ENCODE measurements around the gene MYO10.

MYO10 gene

GRCh38 chr5:16701134-16702099, 234.7 kb downstream of the MYO10 start:
- DNase-seq, result no peak

- DNase-seq, result no peak
These were observed 236.0 kb downstream of the MYO10 start for GRCh38 chr5:16700081-16700480.

- DNase-seq, result no peak
These were observed 240.3 kb downstream of the MYO10 start for GRCh38 chr5:16695779-16696178.

GRCh38 chr5:16693879-16694278, 242.2 kb downstream of the MYO10 start:
- no peak for DNase-seq

GRCh38 chr5:16691731-16692130, 244.4 kb downstream of the MYO10 start:
- DNase-seq, result no peak

- DNase-seq, result peak; percentile 5
These were observed 245.7 kb downstream of the MYO10 start for GRCh38 chr5:16690243-16690852.

GRCh38 chr5:16687898-16688297, 248.2 kb downstream of the MYO10 start:
- DNase-seq, result no peak

- no peak for DNase-seq
These were observed 251.0 kb downstream of the MYO10 start for GRCh38 chr5:16685069-16685468.

GRCh38 chr5:16681876-16682275, 254.2 kb downstream of the MYO10 start:
- DNase-seq, result no peak

GRCh38 chr5:16679863-16680262, 256.2 kb downstream of the MYO10 start:
- DNase-seq, result no peak

- DNase-seq, result no peak
These were observed 256.9 kb downstream of the MYO10 start for GRCh38 chr5:16679190-16679589.

GRCh38 chr5:16675806-16676205, 260.3 kb downstream of the MYO10 start:
- no peak for DNase-seq

GRCh38 chr5:16674750-16675149, 261.3 kb downstream of the MYO10 start:
- DNase-seq, result no peak

GRCh38 chr5:16673241-16674201, 262.6 kb downstream of the MYO10 start:
- DNase-seq, result peak; percentile 19

GRCh38 chr5:16671208-16671607, 264.9 kb downstream of the MYO10 start:
- no peak for DNase-seq

- no peak for DNase-seq
These were observed 266.3 kb downstream of the MYO10 start for GRCh38 chr5:16669776-16670175.

- DNase-seq, result no peak
These were observed 267.5 kb downstream of the MYO10 start for GRCh38 chr5:16668631-16669030.

GRCh38 chr5:16668194-16668593, 267.9 kb downstream of the MYO10 start:
- DNase-seq, result no peak

- DNase-seq, result peak; percentile 3
These were observed 269.1 kb downstream of the MYO10 start for GRCh38 chr5:16666883-16667398.

- no peak for DNase-seq
These were observed 269.8 kb downstream of the MYO10 start for GRCh38 chr5:16666130-16666882.

GRCh38 chr5:16665601-16666000, 270.5 kb downstream of the MYO10 start:
- DNase-seq, result no peak

GRCh38 chr5:16664368-16664767, 271.7 kb downstream of the MYO10 start:
- no peak for DNase-seq
